Embryonic facial prominence (tissue), 1 donor: ENCODE measurements around the gene CD200.

Experiments used
- DNase-seq: peaks from one replicate; pipeline ENCODE4 v3.0.0-alpha.2; 2016; ENCODE audit errors: extremely low spot score

Gene CD200

DNA sequence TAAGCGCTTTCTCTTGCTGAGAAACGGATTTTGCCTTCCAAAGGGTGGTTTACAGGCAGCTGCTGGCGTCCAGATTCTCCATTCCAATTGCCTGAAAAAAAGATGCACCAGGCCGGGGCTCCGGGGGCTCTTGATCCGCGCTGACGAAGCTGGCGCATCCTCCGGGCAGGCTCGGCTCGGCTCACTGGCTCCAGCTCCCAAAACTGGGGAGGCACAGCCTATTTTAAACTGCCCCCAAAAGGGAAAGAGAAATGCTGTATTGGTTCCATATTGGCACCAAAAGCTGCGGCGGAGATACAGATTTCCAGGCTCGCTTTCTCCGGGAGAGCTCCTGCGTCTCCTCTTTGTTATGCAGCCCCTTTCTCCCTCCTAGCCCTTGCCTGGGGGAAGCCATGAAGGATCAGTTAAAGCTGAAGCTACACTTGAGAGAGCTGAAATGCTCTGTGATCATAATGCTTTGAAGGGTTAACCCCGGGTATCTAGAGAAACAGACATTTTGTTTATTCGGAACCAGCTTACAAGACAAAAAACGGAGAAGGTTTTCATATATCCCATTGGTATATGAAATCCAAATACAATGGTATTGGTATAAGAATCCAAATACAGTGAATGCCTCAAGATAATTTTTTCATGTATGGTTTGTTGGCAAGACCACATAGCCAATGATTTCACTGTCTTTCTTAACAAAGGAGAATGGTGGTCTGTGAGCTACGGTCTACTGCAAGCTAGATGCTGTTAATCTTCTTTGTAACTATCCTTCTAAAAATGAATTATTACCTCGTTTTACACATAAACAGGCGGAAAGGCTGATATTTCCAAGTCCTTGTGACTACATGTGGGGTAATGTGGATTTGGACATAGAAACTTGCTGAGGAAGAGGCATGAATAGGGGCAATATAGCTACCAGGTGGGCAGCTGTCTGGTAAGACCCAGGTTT is 693 bp downstream of the CD200 start:
- DNase-seq = peak; percentile 58

DNA sequence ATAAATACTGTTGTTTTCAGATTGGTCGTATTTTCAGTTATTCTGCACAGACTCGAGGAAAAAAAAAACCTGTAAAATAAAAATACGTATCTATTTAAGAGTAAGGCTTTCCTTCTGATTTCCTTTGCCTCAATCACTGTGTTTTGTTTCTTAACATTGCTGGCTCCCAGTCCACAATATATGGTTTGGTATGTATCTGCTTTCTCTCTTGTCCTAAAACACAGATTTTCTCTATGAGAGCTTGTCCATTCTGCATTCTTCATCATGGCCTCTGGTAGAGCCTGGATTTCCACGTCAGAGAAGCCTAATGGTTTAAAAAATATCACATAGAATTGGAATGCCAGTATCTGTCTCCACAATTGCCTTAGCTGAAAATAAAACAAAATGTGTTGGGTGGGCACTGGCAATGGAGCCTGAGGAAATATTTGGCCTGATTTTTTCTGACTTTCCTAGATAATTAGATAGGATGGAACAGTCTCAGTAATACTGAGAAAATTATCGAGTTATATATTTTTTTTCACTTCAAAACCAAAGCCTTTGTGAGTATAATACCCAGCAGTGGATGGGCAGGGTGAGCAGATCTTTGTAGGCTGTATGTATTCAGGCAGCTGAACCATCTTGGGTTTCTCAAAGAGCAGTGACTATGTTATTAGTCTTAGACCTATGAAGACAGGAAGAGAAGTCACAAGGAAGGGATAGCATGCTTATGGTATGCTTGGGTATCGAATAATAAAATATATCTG is 1.9 kb downstream of the CD200 start:
- peak; percentile 19 for DNase-seq

DNA sequence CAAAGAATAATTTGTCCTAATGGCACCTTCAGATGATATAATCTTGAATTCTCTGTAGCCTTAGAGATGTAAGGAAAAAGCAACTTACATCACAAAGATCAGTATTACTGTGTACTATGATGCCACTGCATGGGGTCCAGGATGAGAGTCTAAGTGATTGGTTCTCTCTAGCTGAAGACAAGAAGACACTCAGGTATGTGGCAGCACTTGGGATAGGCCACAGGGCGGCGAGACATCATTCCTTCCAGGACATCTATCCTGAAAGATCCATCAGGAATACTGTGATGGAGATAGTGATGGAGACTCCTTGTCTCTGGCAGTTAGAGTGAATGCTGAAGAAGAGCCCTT is 2.5 kb downstream of the CD200 start:
- DNase-seq = no peak

DNA sequence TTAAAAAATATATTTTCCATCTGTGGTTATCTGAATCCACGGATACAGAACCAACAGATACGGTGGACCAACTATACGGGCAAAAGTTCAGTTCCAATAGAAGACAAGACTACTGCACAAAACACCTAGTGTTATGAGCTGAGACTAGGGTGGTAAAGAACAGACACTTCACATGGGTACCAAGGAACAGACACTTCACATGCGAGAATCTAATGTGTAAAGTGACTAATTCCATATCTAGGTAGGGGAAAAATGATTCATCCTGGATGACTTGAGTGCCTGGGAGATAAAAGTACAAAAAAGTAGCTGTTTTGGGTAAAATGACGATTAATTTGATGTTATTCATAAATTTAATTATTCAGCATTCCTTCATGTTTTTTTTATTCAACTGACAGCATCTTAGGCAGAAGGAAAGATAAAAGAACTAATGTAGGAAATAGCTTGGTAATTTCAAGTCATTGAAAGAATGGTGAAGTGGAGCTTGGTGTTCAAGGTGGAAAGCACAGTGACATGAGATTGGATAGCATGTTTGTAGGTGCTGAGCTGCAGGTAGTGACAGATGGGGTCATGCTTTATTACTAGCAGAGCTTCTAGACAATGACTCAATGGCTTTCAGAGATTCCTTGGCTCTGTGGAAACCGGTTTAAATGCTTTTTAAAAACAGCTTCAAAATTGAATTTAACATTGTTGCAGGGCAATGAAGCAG is 5.2 kb downstream of the CD200 start:
- no peak for DNase-seq

DNA sequence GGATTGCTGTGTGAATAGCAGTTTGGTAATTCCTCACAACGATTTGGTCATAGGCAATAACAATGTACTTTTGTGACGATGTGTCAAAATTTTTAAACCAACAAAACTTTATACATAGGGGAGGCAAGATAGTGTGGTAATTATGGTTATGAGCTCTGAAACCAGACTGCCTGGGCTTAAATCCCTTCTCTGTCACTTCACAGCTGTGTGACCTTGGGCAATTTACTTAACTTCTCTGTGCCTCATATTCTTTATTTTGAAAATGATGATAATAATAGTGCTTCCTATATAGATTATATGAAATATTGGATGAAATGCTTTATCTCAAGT is 5.7 kb downstream of the CD200 start:
- no peak for DNase-seq

DNA sequence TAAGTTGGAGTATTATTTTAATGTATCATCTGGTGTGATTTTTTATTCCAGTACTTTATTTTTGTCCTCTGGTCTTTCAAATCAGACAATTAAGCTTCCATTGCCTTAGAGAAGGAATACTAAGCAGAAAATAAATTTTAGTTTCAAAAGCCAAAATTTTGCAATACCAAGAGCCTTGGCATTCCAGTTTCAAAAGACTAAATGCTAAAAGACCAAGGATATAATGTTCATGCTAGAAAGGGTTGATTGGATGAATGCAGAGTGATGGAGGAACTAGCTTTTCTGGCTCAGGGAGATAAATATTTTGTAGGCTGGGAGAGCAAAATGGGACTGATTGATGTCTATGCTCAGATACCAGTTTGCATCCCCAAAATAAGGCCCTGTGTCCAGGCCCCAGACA is 6.2 kb downstream of the CD200 start:
- DNase-seq = no peak

DNA sequence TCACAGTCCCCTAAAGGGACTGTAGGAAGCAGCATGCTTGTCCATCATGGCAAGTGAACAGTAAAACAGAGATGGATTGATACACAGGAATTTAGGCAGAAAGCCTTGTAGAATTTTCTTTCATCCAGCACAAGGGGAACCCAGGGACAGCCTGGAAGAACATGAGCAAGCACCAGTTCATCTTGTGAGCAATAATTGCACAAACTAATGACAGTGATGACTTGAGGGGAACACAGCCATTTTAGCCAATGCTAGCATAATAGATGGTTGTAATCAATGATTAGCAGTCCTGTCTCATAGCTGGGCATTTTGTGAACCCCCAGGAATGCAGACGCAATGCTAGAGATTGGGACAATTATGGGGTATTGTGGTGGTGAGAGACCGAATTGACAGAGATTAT is 6.7 kb downstream of the CD200 start:
- DNase-seq = no peak

DNA sequence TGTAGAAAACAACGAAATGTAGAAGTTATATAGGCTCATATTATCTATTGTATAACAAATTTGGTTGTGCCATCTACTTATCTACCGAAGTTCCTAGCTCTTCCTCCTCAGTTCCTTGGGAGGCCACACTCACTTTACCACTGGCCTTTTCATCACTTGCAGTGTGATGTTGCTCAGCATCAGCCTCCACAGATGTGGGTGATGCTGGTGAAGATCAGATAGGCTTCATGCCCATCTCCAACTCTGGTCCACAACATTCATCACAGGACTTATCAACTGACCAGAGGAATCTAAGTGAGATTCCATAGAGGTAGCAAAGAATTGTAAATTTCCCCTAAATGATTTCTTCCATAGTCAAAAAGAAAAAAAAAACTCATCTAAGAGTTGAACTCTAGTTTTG is 8.4 kb downstream of the CD200 start:
- DNase-seq = no peak

DNA sequence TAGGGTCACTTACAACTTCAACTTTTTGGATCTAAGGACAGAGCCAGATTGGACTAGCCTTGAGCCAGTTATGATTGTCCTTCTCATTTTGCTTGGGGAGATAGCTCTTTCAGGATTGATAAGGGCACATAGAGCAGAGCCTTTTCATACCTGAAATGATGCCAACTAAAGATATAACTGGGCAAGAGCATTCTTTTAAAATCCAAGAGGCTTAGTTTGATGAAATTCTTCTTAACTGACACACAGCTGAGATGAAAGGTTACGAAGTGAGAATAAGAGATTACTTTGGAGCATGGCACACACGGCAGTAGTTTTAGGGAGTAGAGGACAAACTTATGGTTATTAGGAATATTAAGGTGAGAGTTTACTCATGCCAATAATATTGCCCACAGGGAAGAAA is 12.7 kb downstream of the CD200 start:
- DNase-seq = no peak

DNA sequence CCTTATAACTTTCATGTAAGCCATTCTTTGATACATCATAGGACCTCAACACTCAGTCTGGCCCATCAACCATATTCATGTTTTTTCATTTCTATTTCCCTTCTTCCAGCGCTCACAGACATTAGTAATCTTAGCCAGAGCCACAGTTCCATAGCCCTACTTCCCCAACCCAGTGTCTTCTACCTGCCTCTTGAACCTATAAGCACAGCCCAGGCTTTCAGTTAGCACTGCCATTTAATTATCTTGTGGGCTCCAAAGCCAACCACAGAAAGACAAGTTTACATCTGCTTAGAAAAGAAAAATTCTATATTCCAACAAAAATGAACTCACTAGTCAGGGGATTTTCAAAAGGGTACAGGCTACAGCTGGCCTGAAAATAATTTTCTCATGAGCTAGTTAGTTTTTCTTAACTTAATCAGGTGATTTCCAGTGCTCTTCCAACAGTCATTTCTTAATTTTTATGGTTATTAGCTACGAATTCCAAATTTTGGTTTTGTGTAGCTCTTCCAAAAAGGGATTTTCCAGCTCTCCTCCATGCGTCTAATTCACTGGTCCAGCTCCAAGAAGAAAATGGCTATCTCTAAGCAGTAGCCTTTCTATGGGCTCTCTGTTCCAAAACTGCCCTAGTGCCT is 13.7 kb downstream of the CD200 start:
- no peak for DNase-seq

DNA sequence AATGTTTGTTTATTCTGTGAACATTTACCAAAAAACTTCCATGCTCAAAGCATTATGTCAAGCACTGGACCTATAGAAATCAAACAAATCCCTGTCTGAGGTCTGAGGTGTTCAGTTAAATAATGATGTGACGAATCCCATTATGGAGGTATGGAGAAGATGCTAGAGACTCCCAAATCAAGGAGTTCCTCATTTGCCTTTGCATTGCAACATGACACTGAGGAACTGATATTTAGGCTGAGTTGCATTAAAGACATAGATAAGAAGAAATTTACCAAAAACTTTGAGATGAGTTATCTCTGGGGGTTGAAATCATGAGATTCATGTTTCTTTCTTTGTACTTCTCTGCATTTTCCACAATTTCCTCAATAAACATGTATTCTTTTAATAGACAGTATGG is 16.0 kb downstream of the CD200 start:
- no peak for DNase-seq

DNA sequence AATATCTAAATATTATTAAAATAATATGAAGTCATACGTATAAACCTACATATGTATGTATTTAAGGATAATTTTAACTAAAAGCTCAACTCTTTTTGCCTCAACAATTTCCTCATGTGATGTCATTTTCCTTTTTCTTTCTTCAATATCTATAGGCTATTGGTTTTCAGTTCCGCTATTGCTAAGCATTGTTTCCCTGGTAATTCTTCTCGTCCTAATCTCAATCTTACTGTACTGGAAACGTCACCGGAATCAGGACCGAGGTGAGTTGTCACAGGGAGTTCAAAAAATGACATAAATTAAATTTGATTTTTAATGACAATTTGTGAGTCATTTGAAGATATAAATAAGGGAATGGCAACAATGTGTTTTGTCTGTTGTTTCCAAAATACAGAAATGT is 16.6 kb downstream of the CD200 start:
- DNase-seq = no peak

DNA sequence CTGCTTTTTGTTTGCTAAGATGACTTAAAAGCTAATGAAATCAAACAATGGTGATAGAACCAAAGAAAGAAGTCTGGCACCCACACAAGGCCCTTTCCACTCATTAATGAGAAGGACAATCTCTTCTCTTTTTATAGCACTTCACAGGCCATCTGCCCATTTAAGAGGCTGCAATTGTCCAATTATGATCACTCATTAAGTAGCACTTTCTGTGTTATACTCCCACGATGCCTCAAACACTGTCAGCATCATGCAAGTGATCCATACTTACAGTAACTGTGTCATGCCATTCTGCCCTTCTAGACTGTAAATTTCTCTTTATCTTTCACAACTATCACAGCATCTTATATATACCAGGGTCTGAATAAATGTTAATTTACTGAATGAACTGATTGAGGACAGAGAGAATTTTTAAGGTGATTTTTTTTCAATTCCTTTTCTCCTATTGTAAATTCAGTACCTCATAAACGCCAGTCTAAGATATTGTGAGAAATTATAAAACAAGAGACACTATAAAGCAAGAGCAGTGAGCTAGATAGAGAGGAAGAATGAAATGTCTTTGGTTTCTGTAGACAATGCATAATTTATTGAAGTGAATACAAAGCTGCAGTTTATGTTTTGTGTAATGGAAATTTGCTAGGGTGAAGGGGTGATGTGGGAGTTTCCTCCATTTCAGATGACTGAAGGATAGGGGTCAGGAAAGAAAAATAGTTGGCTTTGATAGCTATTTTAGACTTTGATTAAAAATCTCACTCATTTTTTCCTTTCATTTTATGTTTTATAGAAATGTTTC is 17.3 kb downstream of the CD200 start:
- no peak for DNase-seq

DNA sequence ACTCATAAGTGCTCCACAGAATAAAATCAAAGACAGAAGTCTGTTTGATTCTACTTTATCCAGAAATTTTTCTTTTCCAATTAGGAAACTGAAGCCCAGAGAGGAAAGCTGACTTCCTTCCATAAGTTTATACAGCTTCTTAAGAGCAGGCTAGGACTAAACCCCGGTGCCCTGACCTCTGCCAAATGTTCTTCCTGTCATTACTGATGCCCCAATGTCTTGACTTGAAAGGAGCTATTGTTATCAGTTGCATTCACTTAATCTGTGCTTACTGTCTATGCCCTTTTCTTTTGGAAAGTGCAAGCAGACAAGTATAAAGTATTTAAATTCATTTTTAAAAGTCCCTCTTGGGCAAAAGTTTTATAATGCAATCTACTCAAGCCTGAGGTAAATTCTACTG is 18.1 kb downstream of the CD200 start:
- no peak for DNase-seq

DNA sequence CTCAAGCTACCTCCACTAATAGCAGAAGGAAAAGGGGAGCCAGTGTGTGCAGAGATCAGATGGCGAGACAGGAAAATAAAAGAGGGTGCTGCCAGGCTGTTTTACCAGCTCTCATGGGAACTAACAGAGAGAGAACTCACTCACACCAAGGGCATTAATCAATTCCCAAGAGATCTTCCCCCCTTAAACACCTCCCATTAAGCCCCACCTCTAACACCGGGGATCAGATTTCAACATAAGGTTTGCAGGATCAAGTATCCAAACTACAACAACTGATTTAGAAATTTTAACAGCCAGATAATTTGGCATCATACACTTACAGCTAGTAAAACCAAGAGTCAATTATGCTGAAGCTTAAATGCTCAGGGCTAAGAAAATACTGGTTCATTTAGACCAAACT is 18.9 kb downstream of the CD200 start:
- no peak for DNase-seq

DNA sequence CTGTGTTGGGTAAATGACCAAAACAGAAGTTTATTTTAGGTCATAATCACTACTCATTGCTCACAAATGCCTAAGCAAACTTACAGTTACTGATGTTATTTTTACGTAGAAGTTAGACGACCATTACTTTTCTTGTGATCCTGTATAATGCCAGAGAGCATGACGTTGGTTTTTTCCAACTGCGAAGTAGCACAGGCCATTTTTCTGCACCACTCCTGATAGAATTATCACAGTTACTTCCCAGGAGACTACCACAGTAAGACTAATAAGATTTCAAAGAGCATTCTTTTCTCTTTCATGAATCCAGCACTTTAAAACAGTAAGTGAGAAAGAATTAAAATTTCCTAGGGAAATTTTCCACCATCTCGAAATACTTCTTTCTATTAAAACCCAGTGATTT is 19.8 kb downstream of the CD200 start:
- DNase-seq = no peak

DNA sequence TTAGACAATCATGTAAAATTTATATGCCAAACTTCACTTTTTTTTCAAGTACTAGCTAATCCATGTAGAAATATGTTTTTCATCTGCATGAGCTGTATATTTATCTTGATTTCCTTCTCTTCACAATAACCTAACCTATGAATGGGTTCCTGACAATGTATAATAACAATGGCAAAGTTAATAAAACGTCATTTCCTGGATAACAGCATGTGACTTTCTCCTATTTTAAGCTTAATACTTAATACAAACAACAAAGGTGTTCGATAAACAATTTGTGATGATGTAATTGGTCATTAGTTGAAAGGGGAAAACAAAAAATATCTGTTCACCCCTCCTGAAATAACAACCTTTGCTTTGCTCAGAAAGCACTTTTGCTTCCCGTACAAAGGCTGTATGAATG is 20.4 kb downstream of the CD200 start:
- no peak for DNase-seq

DNA sequence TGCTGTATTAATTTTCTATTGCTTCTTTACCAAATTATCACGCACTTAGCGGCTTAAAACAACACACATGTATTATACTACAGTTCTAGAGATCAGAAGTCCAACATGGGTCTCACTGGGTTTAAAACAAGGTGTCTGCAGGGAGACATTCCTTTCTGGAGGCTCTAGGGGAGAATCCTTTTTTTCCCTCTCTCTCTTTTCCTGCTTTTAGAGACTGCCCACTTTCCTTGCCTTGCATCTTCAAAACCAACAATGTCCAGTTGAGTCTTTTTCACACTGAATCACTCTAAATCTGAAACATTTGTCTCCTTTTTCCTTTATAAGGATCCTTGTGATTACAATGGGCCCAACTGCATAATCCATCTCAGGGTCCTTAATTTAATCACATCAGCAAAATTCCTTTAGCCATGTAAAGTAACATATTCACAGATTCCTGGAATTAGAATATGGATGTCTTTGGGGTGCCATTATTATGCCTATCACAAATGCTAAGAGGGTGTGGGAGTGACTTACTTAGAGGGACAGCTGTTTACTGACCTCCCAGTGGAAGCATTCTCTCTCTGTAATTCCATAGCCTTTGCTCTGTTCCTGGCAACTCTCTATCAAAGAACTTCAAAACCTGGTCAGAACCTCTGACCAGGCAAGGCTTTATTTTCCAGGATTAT is 21.8 kb downstream of the CD200 start:
- DNase-seq = no peak

DNA sequence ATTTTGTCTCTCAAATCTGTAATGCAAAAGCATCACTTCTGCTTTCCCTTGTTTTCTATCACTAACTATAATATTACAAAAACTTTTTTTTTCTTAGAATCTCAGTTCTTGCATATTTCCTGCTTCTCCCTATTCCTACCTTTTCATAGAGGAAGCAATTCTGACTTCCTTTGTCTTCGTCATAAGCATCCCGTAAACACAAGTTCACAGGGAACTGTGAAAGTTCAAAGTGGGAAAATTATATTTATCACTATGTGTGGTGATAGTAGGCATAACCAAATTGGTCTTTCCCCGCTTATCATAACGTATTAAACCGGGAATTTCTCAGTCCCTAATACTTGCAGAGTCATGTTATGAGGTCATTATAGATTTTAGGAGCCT is 22.3 kb downstream of the CD200 start:
- DNase-seq = no peak

DNA sequence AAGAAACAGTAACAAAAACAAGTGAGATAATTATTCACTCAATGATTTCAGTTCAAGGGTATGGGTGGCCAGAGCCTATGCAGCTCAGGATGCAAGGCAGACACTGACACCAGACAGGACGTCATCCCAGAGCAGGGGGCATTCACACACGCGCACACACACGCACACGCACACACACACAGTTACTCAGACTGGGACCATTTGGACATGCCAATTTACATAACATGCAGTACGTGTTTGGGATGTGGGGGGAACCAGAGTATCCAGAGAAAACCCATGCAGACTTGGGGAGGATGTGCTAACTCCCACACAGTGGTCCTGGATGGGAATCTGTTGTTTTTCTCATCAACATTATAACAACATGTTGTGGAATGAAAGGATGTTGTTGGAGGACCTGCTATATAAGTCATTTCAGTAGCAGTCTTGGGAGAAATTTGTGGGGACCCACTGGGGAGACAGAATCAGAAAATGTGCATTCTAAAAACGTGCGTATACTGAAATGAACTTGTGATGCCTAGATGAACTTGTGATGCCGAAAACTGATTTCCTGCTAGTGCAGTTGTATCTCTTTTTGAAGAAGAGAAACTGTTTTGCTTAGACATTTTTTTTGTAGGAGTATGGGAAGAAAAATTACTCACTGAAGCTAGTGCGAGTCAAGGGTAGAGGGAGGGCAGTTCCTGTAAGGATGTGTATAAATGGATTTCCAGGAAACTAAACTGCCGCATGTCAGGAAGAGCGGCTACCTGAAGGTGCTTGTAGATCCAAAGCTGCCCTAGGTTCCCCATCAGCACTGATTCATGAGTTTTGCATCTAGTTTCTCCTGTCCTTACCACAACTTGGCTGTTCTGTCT is 25.2 kb downstream of the CD200 start:
- DNase-seq = no peak
